ENCODE results near the gene CCDC87.

DNA sequence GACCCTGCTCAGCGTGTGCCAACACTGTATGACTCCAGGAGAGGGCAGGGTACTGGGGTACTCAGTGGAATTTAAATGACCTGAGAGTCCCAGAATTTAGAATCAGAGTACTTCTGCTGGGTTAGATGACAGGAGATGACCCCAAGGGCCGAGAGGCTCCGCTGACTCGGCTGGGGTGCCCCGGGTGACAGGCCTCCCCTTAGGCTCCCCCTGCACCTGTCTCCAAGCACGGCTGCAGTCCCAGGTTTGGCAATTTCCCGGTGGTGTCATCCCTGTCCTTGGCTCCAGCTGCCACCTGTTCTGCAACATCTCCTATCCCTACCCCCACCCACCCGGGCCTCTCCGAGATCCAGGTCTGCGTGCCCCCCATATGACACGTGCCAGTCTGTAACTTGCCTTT is 44.8 kb downstream of the CCDC87 start:
- TF ChIP-seq, protein P1, sequence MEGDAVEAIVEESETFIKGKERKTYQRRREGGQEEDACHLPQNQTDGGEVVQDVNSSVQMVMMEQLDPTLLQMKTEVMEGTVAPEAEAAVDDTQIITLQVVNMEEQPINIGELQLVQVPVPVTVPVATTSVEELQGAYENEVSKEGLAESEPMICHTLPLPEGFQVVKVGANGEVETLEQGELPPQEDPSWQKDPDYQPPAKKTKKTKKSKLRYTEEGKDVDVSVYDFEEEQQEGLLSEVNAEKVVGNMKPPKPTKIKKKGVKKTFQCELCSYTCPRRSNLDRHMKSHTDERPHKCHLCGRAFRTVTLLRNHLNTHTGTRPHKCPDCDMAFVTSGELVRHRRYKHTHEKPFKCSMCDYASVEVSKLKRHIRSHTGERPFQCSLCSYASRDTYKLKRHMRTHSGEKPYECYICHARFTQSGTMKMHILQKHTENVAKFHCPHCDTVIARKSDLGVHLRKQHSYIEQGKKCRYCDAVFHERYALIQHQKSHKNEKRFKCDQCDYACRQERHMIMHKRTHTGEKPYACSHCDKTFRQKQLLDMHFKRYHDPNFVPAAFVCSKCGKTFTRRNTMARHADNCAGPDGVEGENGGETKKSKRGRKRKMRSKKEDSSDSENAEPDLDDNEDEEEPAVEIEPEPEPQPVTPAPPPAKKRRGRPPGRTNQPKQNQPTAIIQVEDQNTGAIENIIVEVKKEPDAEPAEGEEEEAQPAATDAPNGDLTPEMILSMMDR (IDR thresholded peaks at IDR 0.05): no peak
- no peak for TF ChIP-seq POLR2A (IDR thresholded peaks at IDR 0.05)

Measured in testis (tissue), 2 donors.